ENCODE results near the gene SUSD3. TPM values are rescaled to one million over a fixed set of nuclear protein-coding genes. Genes with fewer than 3 reads are reported as not detected.

Gene SUSD3
- total and polyA plus RNA-seq, 2 of the 8 experiments (the other 6 are each of a cell fraction or from before 2014, with no cell fraction given), result 5.5 to 35.4 TPM

- TF ChIP-seq CHD7 (IDR thresholded peaks at IDR 0.05; ENCODE audit: insufficient replicate concordance, low read length), result no peak
- no peak for TF ChIP-seq SIN3A (conservative IDR thresholded peaks at IDR 0.05 in 1 of 2, IDR thresholded peaks at IDR 0.05 in 1 of 2; ENCODE audit: low read depth in 1 of 2, low read length in 2 of 2)
- no peak for TF ChIP-seq GABPA (IDR thresholded peaks at IDR 0.05; ENCODE audit: borderline replicate concordance, insufficient read depth, low read length)
- no peak for TF ChIP-seq EZH2 (IDR thresholded peaks at IDR 0.05; ENCODE audit: low read depth, low read length, severe bottlenecking)
- no peak for TF ChIP-seq RXRA (IDR thresholded peaks at IDR 0.05; ENCODE audit: insufficient read depth, low read depth, low read length)
- no peak for TF ChIP-seq CEBPB (IDR thresholded peaks at IDR 0.05; ENCODE audit: low read depth, low read length)
- TF ChIP-seq E2F6 (IDR thresholded peaks at IDR 0.05), result no peak
- no peak for TF ChIP-seq SRF (IDR thresholded peaks at IDR 0.05; ENCODE audit: low read depth, low read length)
Observed at GRCh38 chr9:93081081-93081529, 22.6 kb downstream of the SUSD3 start (continued).

All from H1 (cell line).